HG02642 (cell line): ENCODE results near the gene APMAP.

ENCODE experiments used
- ATAC-seq: cut with Tn5 transposase; IDR thresholded peaks from one replicate; pipeline ENCODE4 v1.9.1; 2021; ENCODE audit warnings: mild to moderate bottlenecking; ENCODE audit not compliant: unreplicated experiment, poor library complexity

APMAP gene

DNA sequence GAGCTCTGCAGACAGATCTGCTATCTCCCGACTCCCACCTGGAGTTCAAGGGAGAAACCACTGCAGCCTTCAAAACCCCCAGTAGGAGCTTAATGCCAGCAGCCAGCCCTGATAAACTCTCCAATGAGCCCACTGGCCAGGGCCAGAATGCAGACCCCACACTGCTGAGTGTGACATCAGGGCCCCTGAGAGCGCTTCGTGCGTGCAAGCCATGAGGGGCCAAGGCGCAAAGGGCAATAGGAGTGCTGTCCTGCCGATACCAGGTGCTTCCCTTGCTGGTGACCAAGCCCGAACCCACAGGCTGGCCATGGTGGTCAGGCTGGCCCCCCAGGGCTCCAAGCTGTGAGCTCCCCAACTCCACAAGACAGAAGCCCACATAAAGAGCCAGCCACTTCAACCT is 76.7 kb downstream of the APMAP start:
- ATAC-seq = no peak

DNA sequence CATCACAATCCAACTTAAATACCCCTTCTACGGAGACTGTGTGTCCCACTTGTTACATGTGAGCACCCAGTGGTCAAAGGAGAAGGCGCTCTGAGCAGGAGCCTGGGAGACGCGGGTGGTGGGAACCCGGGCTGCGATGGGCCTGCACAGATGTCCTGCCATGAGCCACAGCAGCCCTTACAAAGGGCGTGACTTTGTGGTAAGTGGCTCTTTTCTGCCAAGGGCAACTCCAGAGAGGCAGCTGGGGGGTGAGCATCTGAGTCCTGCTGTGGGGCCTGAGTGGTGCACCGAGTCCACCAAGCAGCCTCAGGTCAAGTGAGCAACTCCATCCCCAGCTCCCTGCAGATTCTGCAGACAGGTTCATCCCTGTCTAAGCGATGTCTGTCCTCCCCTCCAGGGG is 77.1 kb downstream of the APMAP start:
- ATAC-seq = no peak

DNA sequence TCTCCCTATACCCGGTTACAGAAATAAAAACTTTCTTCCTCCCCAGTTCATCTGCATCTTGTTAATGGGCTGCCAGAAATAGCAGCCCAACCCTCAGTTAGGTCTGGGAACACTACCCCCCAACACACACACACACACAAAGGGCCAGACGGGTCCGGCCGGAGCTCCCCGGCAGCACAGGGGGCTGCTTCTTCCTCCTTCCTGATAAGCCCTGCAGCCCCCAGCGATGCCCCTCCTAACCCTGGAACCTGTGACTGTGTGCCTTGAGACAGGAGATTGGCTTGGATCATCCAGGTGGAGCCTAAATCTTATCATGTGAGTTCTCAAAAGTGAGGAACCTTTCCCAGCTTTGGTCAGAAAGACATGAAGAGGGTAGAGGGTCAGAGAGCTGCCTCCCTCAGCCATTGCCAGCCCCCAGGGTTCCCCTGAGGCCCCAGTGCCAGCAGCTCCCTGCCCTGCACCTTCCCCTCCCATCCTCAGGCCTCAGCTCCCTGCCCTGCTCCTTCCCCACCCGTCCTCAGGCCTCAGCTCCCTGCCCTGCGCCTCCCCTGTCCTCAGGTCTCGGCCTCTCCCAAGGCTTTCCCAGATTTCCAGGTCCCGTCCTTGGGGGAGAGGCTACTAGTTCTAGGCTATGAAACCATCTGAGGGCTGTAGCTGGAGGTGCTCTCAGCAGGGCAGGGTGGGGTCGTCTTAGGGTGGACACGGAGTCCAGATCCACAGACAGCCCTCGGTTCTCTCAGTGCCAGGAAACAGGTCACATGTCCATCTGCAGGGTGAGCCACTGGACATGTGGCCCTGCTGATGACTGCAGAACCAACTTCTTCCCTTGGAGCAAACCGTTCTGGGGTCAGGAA is 77.9 kb downstream of the APMAP start:
- no peak for ATAC-seq

DNA sequence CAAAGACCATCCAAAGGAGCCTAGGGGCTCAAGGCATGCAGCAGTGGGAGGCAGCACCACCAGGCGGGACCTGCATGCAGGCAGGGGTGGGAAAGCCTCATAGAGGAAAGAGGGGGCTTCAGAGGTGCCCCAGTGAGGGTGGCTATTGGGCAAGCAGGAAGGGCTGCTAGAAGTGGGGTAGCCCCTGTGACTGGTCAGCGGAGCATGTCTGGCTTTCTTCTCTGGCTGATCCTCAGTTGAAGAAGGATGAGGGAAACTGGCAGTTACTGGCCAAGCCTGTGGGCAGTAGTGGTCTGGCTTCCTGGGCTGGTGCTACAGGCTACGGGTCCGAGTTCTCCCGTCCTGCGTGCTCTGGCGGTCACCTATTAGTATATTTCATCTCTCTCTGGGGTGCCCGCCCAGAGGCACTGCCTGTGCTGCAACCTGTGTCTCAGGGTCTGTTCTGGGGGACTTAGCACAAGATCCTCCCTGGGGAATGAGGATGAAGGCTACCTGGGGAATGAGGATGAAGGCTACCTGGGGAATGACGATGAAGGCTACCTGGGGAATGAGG is 79.4 kb downstream of the APMAP start:
- ATAC-seq = no peak
